Diencephalon (tissue), 1 donor: ENCODE measurements around the gene SH3RF1. TPM values are rescaled to one million over a fixed set of nuclear protein-coding genes. Genes with fewer than 3 reads are reported as not detected.

Experiments used
- total RNA-seq: library from RNA; depleted of rRNA; stranded (reverse); fragments of >200 nt; gene quantifications from one replicate; pipeline ENCODE4 v1.2.3, GENCODE V29; 2014

Gene SH3RF1
- total RNA-seq: 22.4 TPM

DNA sequence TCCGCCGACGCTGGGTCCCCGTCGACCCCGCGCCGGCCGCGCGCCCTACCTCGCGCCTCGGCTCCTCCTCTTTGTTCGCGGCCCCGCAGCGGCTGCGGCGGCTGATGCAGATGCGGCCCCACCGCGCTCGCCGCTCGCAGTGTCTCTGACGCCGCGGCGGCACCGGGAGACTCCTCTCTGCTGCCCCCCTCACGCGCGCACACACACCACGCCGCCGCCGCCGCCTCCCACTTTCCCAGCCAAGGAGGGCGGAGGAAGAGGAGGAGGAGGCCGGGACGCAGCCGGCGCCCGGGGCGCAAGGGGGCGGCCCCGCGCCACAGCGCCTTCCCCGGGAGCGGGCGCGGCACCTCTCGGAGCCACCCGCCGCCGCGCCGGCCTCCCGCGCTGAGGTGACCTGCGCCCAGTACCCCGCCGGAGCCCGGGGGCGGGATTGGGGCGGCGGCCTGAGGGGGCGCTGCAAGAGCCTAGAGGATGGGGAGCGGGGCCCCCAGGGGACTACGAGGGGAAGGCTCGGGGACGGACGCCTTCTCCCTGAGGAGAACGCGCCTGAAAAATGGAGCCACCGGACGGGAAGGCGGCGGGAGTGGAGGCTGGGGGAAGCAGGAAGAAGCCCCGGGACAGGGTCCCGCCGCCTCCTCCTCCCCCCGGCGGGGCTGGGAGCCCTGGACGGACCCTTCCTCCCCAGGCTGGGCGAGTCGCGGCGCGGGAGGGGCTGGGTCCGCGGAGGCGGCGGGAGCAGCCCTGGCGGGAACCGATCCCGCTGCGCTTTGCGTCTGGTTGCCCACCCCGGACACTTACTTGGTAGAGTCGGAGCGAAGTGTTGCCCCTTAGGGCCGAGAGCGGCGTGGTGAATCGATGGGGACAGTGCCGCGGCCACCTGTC lies at the start of gene SH3RF1:
Gene SH3RF1 (minus strand): TSS at position 147 of the 882 bp plus-strand sequence. CDS start 1,744 bp downstream, outside the sequence.

